Fibroblast of the aortic adventitia (primary cell): ENCODE measurements around the gene HNRNPUL1. TPM values are rescaled to one million over a fixed set of nuclear protein-coding genes. Genes with fewer than 3 reads are reported as not detected.
"Not testable (repeated sequence)": the region's sequence is repeated elsewhere in the genome, so short reads cannot be mapped to it uniquely, and the experiment has no call there.

Experiments used
- DNase-seq: peaks from one replicate; pipeline ENCODE4 v3.0.0-alpha.2; 2010; ENCODE audit warnings: low read depth
- H3K4me3 ChIP-seq: 2 replicates; pipeline ENCODE4 v1.5.1; 2011; ENCODE audit warnings: low read depth, mild to moderate bottlenecking, control low read depth, low read length, moderate library complexity
- CTCF ChIP-seq: IDR thresholded peaks from 2 replicates; pipeline ENCODE4 v1.5.1; 2011; ENCODE audit warnings: mild to moderate bottlenecking, low read length, control low read depth, inconsistent platforms; ENCODE audit not compliant: insufficient read depth
- total RNA-seq: library from RNA; depleted of rRNA; stranded (reverse); fragments of >200 nt; gene quantifications from 2 replicates; pipeline ENCODE4 v1.2.3, GENCODE V29; 2012; ENCODE audit warnings: low replicate concordance

The HNRNPUL1 gene
- total RNA-seq, 1 donor, result 108 TPM

- no peak for DNase-seq
- no peak for TF ChIP-seq CTCF
- H3K4me3 ChIP-seq, result no peak overlapping the region
These were observed 77.7 kb downstream of the HNRNPUL1 start for GRCh38 chr19:41341669-41342490.

- no peak for DNase-seq
- TF ChIP-seq CTCF, result no peak
- no peak overlapping the region for H3K4me3 ChIP-seq
These were observed 80.0 kb downstream of the HNRNPUL1 start for GRCh38 chr19:41344162-41344561.

GRCh38 chr19:41346916-41347315 lies 82.7 kb downstream of the HNRNPUL1 start:
- DNase-seq, H3K4me3 ChIP-seq: not testable (repeated sequence)

- no peak for TF ChIP-seq CTCF
- DNase-seq, result peak; percentile 39
- H3K4me3 ChIP-seq, result peak overlapping the region; percentile 93
These were observed 86.7 kb downstream of the HNRNPUL1 start for GRCh38 chr19:41350735-41351338.

- TF ChIP-seq CTCF, result no peak
- DNase-seq, result peak; percentile 53
These were observed 87.4 kb downstream of the HNRNPUL1 start for GRCh38 chr19:41351339-41352245.

GRCh38 chr19:41352279-41352608 lies 88.1 kb downstream of the HNRNPUL1 start:
- TF ChIP-seq CTCF, result no peak
- H3K4me3 ChIP-seq, result peak overlapping the region; percentile 93
- no peak for DNase-seq

More at GRCh38 chr19:41351339-41352245, 87.4 kb downstream of the HNRNPUL1 start:
- peak overlapping the region; percentile 93 for H3K4me3 ChIP-seq
